Activated CD4-positive, alpha-beta T cell treated with anti-CD3 and anti-CD28 coated beads, Interleukin-2, Interleukin-4, amounts not matched to agents 100 ng/mL and 50 ng/mL, durations not matched to agents 16 hours and 8 hours (primary cell): ENCODE data around the gene ATXN3L.
"Not testable (repeated sequence)": the region's sequence is repeated elsewhere in the genome, so short reads cannot be mapped to it uniquely, and the experiment has no call there.

Source experiments
- DNase-seq: peaks from one replicate; pipeline ENCODE4 v3.0.0-alpha.2; 2020; ENCODE audit warnings: low spot score

ATXN3L gene

GRCh38 chrX:13305108-13305507, 14.7 kb downstream of the ATXN3L start:
- DNase-seq: no peak

- DNase-seq: no peak
These were observed 15.8 kb downstream of the ATXN3L start for GRCh38 chrX:13304052-13304451.

GRCh38 chrX:13303248-13303647, 16.6 kb downstream of the ATXN3L start:
- DNase-seq: not testable (repeated sequence)

GRCh38 chrX:13298836-13299235, 21.0 kb downstream of the ATXN3L start:
- DNase-seq: no peak

GRCh38 chrX:13295841-13296240, 24.0 kb downstream of the ATXN3L start:
- no peak for DNase-seq

- no peak for DNase-seq
These were observed 26.2 kb downstream of the ATXN3L start for GRCh38 chrX:13293700-13294099.

- no peak for DNase-seq
These were observed 28.8 kb downstream of the ATXN3L start for GRCh38 chrX:13290891-13291614.

GRCh38 chrX:13288671-13289070, 31.2 kb downstream of the ATXN3L start:
- no peak for DNase-seq

GRCh38 chrX:13287816-13288215, 32.0 kb downstream of the ATXN3L start:
- no peak for DNase-seq

- no peak for DNase-seq
These were observed 34.2 kb downstream of the ATXN3L start for GRCh38 chrX:13285693-13286092.

GRCh38 chrX:13285229-13285628, 34.6 kb downstream of the ATXN3L start:
- DNase-seq: no peak

GRCh38 chrX:13284570-13284969, 35.3 kb downstream of the ATXN3L start:
- DNase-seq: no peak

GRCh38 chrX:13283950-13284546, 35.8 kb downstream of the ATXN3L start:
- no peak for DNase-seq

- no peak for DNase-seq
These were observed 36.3 kb downstream of the ATXN3L start for GRCh38 chrX:13283512-13283911.

GRCh38 chrX:13281289-13281688, 38.6 kb downstream of the ATXN3L start:
- DNase-seq: no peak

- no peak for DNase-seq
These were observed 40.4 kb downstream of the ATXN3L start for GRCh38 chrX:13279279-13280018.

- no peak for DNase-seq
These were observed 42.3 kb downstream of the ATXN3L start for GRCh38 chrX:13277539-13277938.

GRCh38 chrX:13276991-13277390, 42.9 kb downstream of the ATXN3L start:
- no peak for DNase-seq

- no peak for DNase-seq
These were observed 44.8 kb downstream of the ATXN3L start for GRCh38 chrX:13275031-13275430.

GRCh38 chrX:13272426-13272825, 47.4 kb downstream of the ATXN3L start:
- no peak for DNase-seq

GRCh38 chrX:13271511-13271910, 48.3 kb downstream of the ATXN3L start:
- no peak for DNase-seq

GRCh38 chrX:13270360-13270759, 49.5 kb downstream of the ATXN3L start:
- no peak for DNase-seq

GRCh38 chrX:13268874-13269273, 51.0 kb downstream of the ATXN3L start:
- DNase-seq: no peak
